ENCODE results near the gene TTC28.

DNA sequence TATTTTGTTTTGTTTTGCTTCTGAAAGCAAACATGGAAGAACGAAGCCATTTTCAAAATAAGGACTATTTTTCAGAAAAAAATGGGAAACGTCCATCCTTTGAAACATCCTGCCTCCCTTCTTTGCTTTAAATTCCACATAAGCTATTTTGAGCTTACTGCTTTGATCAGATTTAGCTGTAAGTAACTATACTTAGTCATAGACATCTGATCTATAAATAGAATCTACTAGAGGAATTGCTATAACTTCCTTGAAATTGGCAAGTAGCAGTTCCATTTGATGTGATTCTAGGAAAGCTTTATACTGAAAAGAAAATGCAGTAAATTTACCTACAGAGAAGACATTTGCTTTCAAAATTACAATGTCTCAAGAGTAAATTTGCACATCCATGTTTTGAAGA is 305.8 kb downstream of the TTC28 start:
- TF ChIP-seq CTCF (IDR thresholded peaks at IDR 0.05) (no peak), POLR2A (IDR thresholded peaks at IDR 0.05) (no peak)

Data from lower leg skin (tissue), 3 donors.